Endothelial cell of umbilical vein (primary cell): ENCODE measurements around the gene THAP4. TPM values are rescaled to one million over a fixed set of nuclear protein-coding genes. Genes with fewer than 3 reads are reported as not detected.

Source experiments
- BruUV-seq: library from RNA; stranded (reverse); fragments of 400-500 nt; replicated peaks from 2 replicates; lab custom pipeline; 2021; lab: Mats Ljungman, UMichigan
- CTCF ChIA-PET: fragments of 300-600, 350-600 bp; sonication (Branson Sonifier 250); formaldehyde crosslinking; loops from one replicate; lab custom pipeline; 2021; ENCODE audit warnings: antibody characterized with exemption, inconsistent platforms; lab: Charles Lee
- POLR2A ChIA-PET: fragments of 300-600, 350-600 bp; sonication (Branson Sonifier 250); formaldehyde crosslinking; loops from one replicate; lab custom pipeline; 2021; ENCODE audit warnings: antibody characterized with exemption, inconsistent platforms; lab: Charles Lee
- DNase-seq: peaks from one replicate; pipeline ENCODE4 v3.0.0-alpha.2; 2011; ENCODE audit warnings: low read depth, low spot score
- FAIRE-seq: peaks from 2 replicates; lab custom pipeline; 2011; peaks lifted over from hg19 to GRCh38; lab: Jason Lieb, UNC
- H2AFZ ChIP-seq: 2 replicates; pipeline ENCODE4 v1.6.0; 2012; ENCODE audit warnings: low read depth, low read length, control low read depth, inconsistent platforms
- H3K27ac ChIP-seq: 2 replicates; pipeline ENCODE4 v1.5.1; 2011; ENCODE audit warnings: low read depth, mild to moderate bottlenecking, control low read depth, low read length, moderate library complexity; ENCODE audit not compliant: insufficient read depth
- H3K27me3 ChIP-seq, 2 experiments: 2 replicates each; pipeline versions ENCODE4 v1.6.0 to v1.6.1; 2011; ENCODE audit warnings: low read length in 2 of 2, mixed read lengths in 1 of 2; ENCODE audit not compliant: control insufficient read depth in 2 of 2, insufficient read depth in 2 of 2
- H3K36me3 ChIP-seq, 2 experiments: 2 replicates in 1 of 2; 3 replicates in 1 of 2; pipeline ENCODE4 v1.5.1; 2011; ENCODE audit warnings: low read length in 2 of 2, mild to moderate bottlenecking in 1 of 2, moderate library complexity in 1 of 2; ENCODE audit not compliant: control insufficient read depth in 2 of 2, insufficient read depth in 2 of 2; ENCODE audit errors: extremely low read depth in 1 of 2
- H3K4me1 ChIP-seq: 3 replicates; pipeline ENCODE4 v1.5.1; 2011; ENCODE audit warnings: mild to moderate bottlenecking, low read length; ENCODE audit not compliant: control insufficient read depth, insufficient read depth; ENCODE audit errors: extremely low read depth
- H3K4me2 ChIP-seq: 2 replicates; pipeline ENCODE4 v1.6.1; 2011; ENCODE audit warnings: low read length, control low read depth, mixed read lengths; ENCODE audit not compliant: insufficient read depth
- H3K4me3 ChIP-seq, 3 experiments: fragments of 200-600 bp in 1 of 3; sonication (generic), shearing (Covaris generic) in 1 of 3; replicated peaks in 1 of 3; 2 replicates each; pipeline ENCODE4 v1.5.1; 2011 to 2016; ENCODE audit warnings: control low read depth in 3 of 3, low read length in 3 of 3, mild to moderate bottlenecking in 2 of 3, inconsistent platforms in 1 of 3, low read depth in 1 of 3, moderate library complexity in 1 of 3; ENCODE audit not compliant: insufficient read depth in 1 of 3
- H3K79me2 ChIP-seq: 2 replicates; pipeline ENCODE4 v1.6.0; 2012; ENCODE audit warnings: low read length, inconsistent platforms; ENCODE audit not compliant: control insufficient read depth, insufficient read depth
- H3K9ac ChIP-seq: replicated peaks from 2 replicates; pipeline ENCODE3; 2011; ENCODE audit warnings: low read length, control low read depth; ENCODE audit not compliant: insufficient read depth; ENCODE audit errors: extremely low read depth
- H3K9me1 ChIP-seq: replicated peaks from 3 replicates; pipeline ENCODE4 v1.6.0; 2011; ENCODE audit warnings: mild to moderate bottlenecking, low read length; ENCODE audit not compliant: control insufficient read depth, insufficient read depth; ENCODE audit errors: extremely low read depth
- H3K9me3 ChIP-seq: replicated peaks from 2 replicates; pipeline ENCODE4 v1.5.1; 2012; ENCODE audit warnings: low read length, inconsistent platforms; ENCODE audit not compliant: control insufficient read depth, insufficient read depth
- H4K20me1 ChIP-seq: replicated peaks from 2 replicates; pipeline ENCODE3; 2011; ENCODE audit warnings: mild to moderate bottlenecking, low read length; ENCODE audit not compliant: control insufficient read depth, insufficient read depth; ENCODE audit errors: extremely low read depth
- EZH2 ChIP-seq: IDR thresholded peaks from 2 replicates; pipeline ENCODE4 v1.6.1; 2012; ENCODE audit warnings: borderline replicate concordance, low read depth, mild to moderate bottlenecking, moderate library complexity, low read length, inconsistent platforms; ENCODE audit not compliant: severe bottlenecking
- GATA2 ChIP-seq: IDR thresholded peaks from 2 replicates; pipeline ENCODE4 v1.7.0; 2011; ENCODE audit warnings: low read depth, mild to moderate bottlenecking, moderate library complexity, mixed read lengths, low read length; ENCODE audit not compliant: insufficient read length, insufficient read depth
- JUN ChIP-seq: IDR thresholded peaks from 2 replicates; pipeline ENCODE4 v1.6.1; 2011; ENCODE audit warnings: borderline replicate concordance, low read depth; ENCODE audit not compliant: insufficient read length, insufficient read depth
- MYC ChIP-seq: IDR thresholded peaks from one replicate; pipeline ENCODE4 v1.6.1; 2011; ENCODE audit warnings: mild to moderate bottlenecking, low read depth, low read length
- POLR2A ChIP-seq: IDR thresholded peaks from 2 replicates; pipeline ENCODE4 v1.6.1; 2012; ENCODE audit warnings: low read depth, mild to moderate bottlenecking, control low read depth, low read length
- POLR2AphosphoS5 ChIP-seq: IDR thresholded peaks from 2 replicates; pipeline ENCODE4 v1.6.1; 2012; ENCODE audit warnings: low read depth, mild to moderate bottlenecking, control low read depth, low read length, moderate library complexity; ENCODE audit not compliant: insufficient read depth
- dilution Hi-C: fragments of 300-500 bp; cut with MboI; formaldehyde crosslinking; loops from one replicate; pipeline ENCODE4 v1.15.0; 2019; ENCODE audit warnings: low sequenced_read_pairs; ENCODE audit not compliant: extremely low pct_ligation_motif_present
- intact Hi-C: fragments of 100-400 bp; cut with micrococcal nuclease; formaldehyde crosslinking; loops from one replicate; pipeline ENCODE4 v1.10.0; 2022
- polyA plus RNA-seq, 4 experiments: library from polyadenylated mRNA; depleted of rRNA in 3 of 4; stranded (reverse) in 3 of 4; unstranded in 1 of 4; fragments of >200 nt; gene quantifications; 2 replicates each; pipeline versions ENCODE4 v1.2.1 to v1.2.3, GENCODE V29; 2011 to 2012; ENCODE audit warnings: missing spikeins in 1 of 4
- total RNA-seq: library from RNA; stranded (reverse); gene quantifications from 2 replicates; pipeline ENCODE4 v1.2.3, GENCODE V29; 2021
- TF ChIP-seq, protein P1 (sequence below): IDR thresholded peaks from 2 replicates; pipeline ENCODE4 v1.6.1; 2011; ENCODE audit not compliant: insufficient read depth, insufficient read length

THAP4 gene
- total and polyA plus RNA-seq, 2 donors (not counting 3 experiments of a cell fraction or from before 2014, with no cell fraction given), result 45.4 to 47.4 TPM

DNA sequence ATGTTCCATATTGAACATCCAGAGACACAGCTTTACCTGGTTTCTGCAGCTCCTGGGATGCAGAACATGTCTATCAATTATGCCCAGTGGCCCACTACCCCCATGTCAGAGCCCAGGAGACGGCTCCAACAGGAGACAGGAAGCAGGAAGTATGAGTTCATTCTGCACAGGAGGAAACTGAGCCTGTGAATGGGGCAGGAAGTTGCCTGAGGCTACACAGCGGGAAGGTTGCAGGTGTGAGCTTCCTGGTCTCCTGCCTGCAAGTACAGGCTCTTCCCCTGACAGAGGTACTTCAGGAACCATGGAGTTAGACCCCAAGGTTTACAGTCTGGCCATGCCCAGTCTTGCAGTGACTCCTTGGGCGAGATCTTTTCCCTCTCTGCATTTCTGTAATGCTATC lies 81.2 kb downstream of the THAP4 start:
- dilution Hi-C loops (no loop called here), intact Hi-C loops (loop anchor here (5.0 kb wide), 1 partner anchor 198 kb away; the partner anchor contains the start of gene FARP2)
- Histone ChIP-seq H3K27me3 (no peaks in the 10 kb centered on the region), H3K4me2 (no peak overlapping the region), H3K9ac (no peak overlapping the region), H3K4me3 (no peak overlapping the region), H3K9me1 (no peaks in the 10 kb centered on the region), H4K20me1 (no peaks in the 10 kb centered on the region), H2AFZ (peak overlapping the region; percentile 37), H3K4me1 (peaks cover 22% of the 10 kb centered on the region), H3K79me2 (peaks cover 12% of the 10 kb centered on the region), H3K36me3 (no peaks in the 10 kb centered on the region), H3K9me3 (no peaks in the 10 kb centered on the region), H3K27ac (no peak overlapping the region)
- ChIA-PET POLR2A (interaction anchor here (0.6 kb wide), 1 partner anchor 64 kb away, joined by 3 read pairs; no protein-coding TSS in a partner anchor), CTCF (no interaction called here)
- peak; percentile 84 for FAIRE-seq
- no peak for TF ChIP-seq EZH2
- peak; percentile 44 for TF ChIP-seq POLR2AphosphoS5
- no TSS peak for BruUV-seq
- DNase-seq, result no peak

DNA sequence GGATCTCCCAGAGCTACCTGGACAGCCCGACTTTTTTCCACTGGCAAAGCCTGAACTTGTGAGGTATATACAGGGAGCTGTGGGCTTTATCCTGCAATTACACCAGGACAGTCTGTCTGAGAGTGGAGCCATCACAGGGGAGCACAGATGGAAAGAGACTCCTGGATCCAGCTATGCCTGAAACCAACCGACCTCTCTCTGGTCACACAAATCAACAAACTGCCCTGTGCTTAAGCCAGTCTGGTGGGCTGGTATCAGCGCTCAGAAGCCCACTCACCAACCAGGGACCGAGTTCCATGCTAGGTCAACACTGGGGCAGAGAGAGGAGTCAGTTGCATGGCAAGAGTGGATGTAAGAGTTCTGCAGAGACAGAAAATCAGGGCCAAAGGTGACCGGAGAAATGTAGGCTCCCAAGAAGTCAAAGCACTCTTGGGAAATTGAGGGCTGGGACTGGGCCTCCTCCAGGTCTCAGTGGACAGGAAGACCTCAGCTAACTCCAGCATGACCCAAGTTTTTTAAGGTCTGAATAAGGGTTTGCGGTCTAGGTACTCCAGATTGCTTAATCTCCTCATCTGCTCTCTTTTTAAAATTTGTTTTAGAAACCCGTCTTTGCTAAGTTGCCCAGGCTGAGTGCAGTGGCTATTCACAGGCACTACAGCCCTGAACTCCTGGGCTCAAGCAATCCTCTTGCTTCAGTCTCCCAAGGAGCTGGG lies 82.2 kb downstream of the THAP4 start:
- H3K9me3 ChIP-seq, result no peaks in the 10 kb centered on the region
- ChIA-PET POLR2A (no interaction called here), CTCF (no interaction called here)
- no peak overlapping the region for H3K4me2 ChIP-seq
- no peak overlapping the region for H2AFZ ChIP-seq
- intact Hi-C loops (loop anchor here (5.0 kb wide), 1 partner anchor 197 kb away; the partner anchor contains the start of gene FARP2), dilution Hi-C loops (no loop called here)
- FAIRE-seq (peak; percentile 57), DNase-seq (no peak)
- H3K27ac ChIP-seq, result no peak overlapping the region
- H3K36me3 ChIP-seq, result no peaks in the 10 kb centered on the region
- no peaks in the 10 kb centered on the region for H3K27me3 ChIP-seq
- H4K20me1 ChIP-seq, result no peaks in the 10 kb centered on the region
- no peak overlapping the region for H3K4me3 ChIP-seq
- TF ChIP-seq MYC, result no peak
- TF ChIP-seq POLR2A, result no peak
- no peak for TF ChIP-seq JUN
- TF ChIP-seq, protein P1, sequence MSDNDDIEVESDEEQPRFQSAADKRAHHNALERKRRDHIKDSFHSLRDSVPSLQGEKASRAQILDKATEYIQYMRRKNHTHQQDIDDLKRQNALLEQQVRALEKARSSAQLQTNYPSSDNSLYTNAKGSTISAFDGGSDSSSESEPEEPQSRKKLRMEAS, result no peak
- no peak for TF ChIP-seq GATA2
- H3K9me1 ChIP-seq, result no peaks in the 10 kb centered on the region
- H3K4me1 ChIP-seq, result peaks cover 13% of the 10 kb centered on the region
- H3K9ac ChIP-seq, result no peak overlapping the region
- BruUV-seq, result no TSS peak
- H3K79me2 ChIP-seq, result peaks cover 3% of the 10 kb centered on the region
